ENCODE data around the gene AK2. TPM values are rescaled to one million over a fixed set of nuclear protein-coding genes. Genes with fewer than 3 reads are reported as not detected.
A peak's percentile ranks its signal among the peaks of the same experiment; 100 is the strongest.

Gene AK2
- total RNA-seq, 6 donors from 2014 or later, result 90.1 to 123 (median 115) TPM

GRCh38 chr1:33061834-33062233, 25.2 kb upstream of the AK2 start:
- Histone ChIP-seq H3K27me3 (no peaks in the 10 kb centered on the region), H3K4me3 (no peak overlapping the region), H3K4me1 (no peaks in the 10 kb centered on the region), H3K9me3 (peaks cover 12 to 44% (median 30%) of the 10 kb centered on the region in 4 donors), H3K27ac (no peak overlapping the region), H3K36me3 (no peaks in the 10 kb centered on the region)
- no peak for TF ChIP-seq CTCF (IDR thresholded peaks at IDR 0.05)
- ATAC-seq (ENCODE audit: low FRiP score in 2 of 2) (no peak), DNase-seq (no peak)

- DNase-seq, result peak in 1 of 2 donors; percentile 27
- TF ChIP-seq POLR2AphosphoS5 (IDR thresholded peaks at IDR 0.05) (no peak), EP300 (IDR thresholded peaks at IDR 0.05) (no peak), POLR2A (IDR thresholded peaks at IDR 0.05) (no peak), CTCF (IDR thresholded peaks at IDR 0.05) (no peak)
- WGBS, 2 donors, result 63 to 73% methylated on average over 1 to 2 of the region's 2 CpGs
- Histone ChIP-seq H3K27me3 (no peaks in the 10 kb centered on the region), H3K9me3 (peaks cover 12 to 37% (median 27%) of the 10 kb centered on the region in 4 donors), H3K4me3 (no peak overlapping the region), H3K4me1 (no peaks in the 10 kb centered on the region), H3K36me3 (no peaks in the 10 kb centered on the region), H3K27ac (no peak overlapping the region)
- ATAC-seq (ENCODE audit: low FRiP score in 2 of 2), result peak; percentile 79 to 98
Measured at GRCh38 chr1:33060579-33061083, 23.9 kb upstream of the AK2 start.

- 67 to 87% methylated on average over 2 of the region's 2 CpGs for WGBS, 2 donors
- TF ChIP-seq POLR2AphosphoS5 (IDR thresholded peaks at IDR 0.05) (no peak), CTCF (IDR thresholded peaks at IDR 0.05) (no peak), POLR2A (IDR thresholded peaks at IDR 0.05) (no peak), EP300 (IDR thresholded peaks at IDR 0.05) (no peak)
- no peak for ATAC-seq (ENCODE audit: low FRiP score in 2 of 2)
Measured at GRCh38 chr1:33057095-33057494, 20.4 kb upstream of the AK2 start.

GRCh38 chr1:33056426-33056825, 19.7 kb upstream of the AK2 start:
- no peak for ATAC-seq (ENCODE audit: low FRiP score in 2 of 2)
- WGBS, 2 donors, result 78 to 93% methylated on average over 3 of the region's 3 CpGs

More at GRCh38 chr1:33057095-33057494, 20.4 kb upstream of the AK2 start:
- Histone ChIP-seq H3K36me3 (no peaks in the 10 kb centered on the region), H3K4me3 (no peak overlapping the region), H3K27me3 (no peaks in the 10 kb centered on the region), H3K4me1 (peaks cover 0 to 8% (median 5%) of the 10 kb centered on the region in 4 donors), H3K27ac (no peak overlapping the region), H3K9me3 (peaks cover 0 to 3% (median 0%) of the 10 kb centered on the region in 4 donors)
- DNase-seq, result no peak

More at GRCh38 chr1:33056426-33056825, 19.7 kb upstream of the AK2 start:
- H3K27me3 ChIP-seq, result no peaks in the 10 kb centered on the region
- no peak overlapping the region for H3K27ac ChIP-seq
- no peak for DNase-seq
- H3K4me1 ChIP-seq, result peaks cover 0 to 8% (median 5%) of the 10 kb centered on the region in 4 donors
- no peak overlapping the region for H3K4me3 ChIP-seq
- no peaks in the 10 kb centered on the region for H3K9me3 ChIP-seq
- no peak for TF ChIP-seq CTCF (IDR thresholded peaks at IDR 0.05)
- no peaks in the 10 kb centered on the region for H3K36me3 ChIP-seq

Measured in upper lobe of left lung (tissue), 6 donors.